Upper lobe of left lung (tissue), 6 donors: ENCODE measurements around the gene PIM1. TPM values are rescaled to one million over a fixed set of nuclear protein-coding genes. Genes with fewer than 3 reads are reported as not detected.
A peak's percentile ranks its signal among the peaks of the same experiment; 100 is the strongest.

Experiments
- ATAC-seq, 2 donors: fragments of 200-7000 bp; cut with Tn5 transposase; one replicate each; pipeline ENCODE4 v1.9.1; 2022; ENCODE audit warnings: mild to moderate bottlenecking in 2 of 2, moderate library complexity in 2 of 2; ENCODE audit not compliant: low FRiP score in 2 of 2
- DNase-seq, 2 donors: peaks; one replicate each; pipeline ENCODE4 v3.0.0-alpha.2; 2019 to 2020
- H3K27ac ChIP-seq, 4 donors: fragments of 200-600 bp; sonication (generic); one replicate each; pipeline ENCODE4 v1.5.1; 2016 to 2019
- H3K27me3 ChIP-seq, 4 donors: fragments of 200-600 bp; sonication (generic); one replicate each; pipeline ENCODE4 v1.5.1; 2017 to 2019
- H3K36me3 ChIP-seq, 4 donors: fragments of 200-600 bp; sonication (generic); one replicate each; pipeline ENCODE4 v1.5.1; 2016 to 2019
- H3K4me1 ChIP-seq, 4 donors: fragments of 200-600 bp; sonication (generic); one replicate each; pipeline ENCODE4 v1.5.1; 2018 to 2019
- H3K4me3 ChIP-seq, 4 donors: fragments of 200-600 bp; sonication (generic); one replicate each; pipeline ENCODE4 v1.5.1; 2017 to 2019; ENCODE audit warnings: mild to moderate bottlenecking in 2 of 4, moderate library complexity in 1 of 4
- H3K9me3 ChIP-seq, 4 donors: fragments of 200-600 bp; sonication (generic); one replicate each; pipeline ENCODE4 v1.5.1; 2018 to 2019
- EP300 ChIP-seq, 4 donors: sonication (generic); formaldehyde crosslinking; IDR thresholded peaks; one replicate each; pipeline ENCODE4 v1.5.1; 2017; ENCODE audit warnings: antibody characterized with exemption in 4 of 4, control low read depth in 2 of 4
- POLR2A ChIP-seq, 4 donors: fragments of 450-650 bp; IDR thresholded peaks; one replicate each; pipeline ENCODE4 v1.5.1; 2016 to 2017; ENCODE audit warnings: antibody characterized with exemption in 4 of 4, mild to moderate bottlenecking in 2 of 4
- POLR2AphosphoS5 ChIP-seq, 2 donors: sonication (generic); formaldehyde crosslinking; IDR thresholded peaks; one replicate each; pipeline ENCODE4 v1.5.1; 2017; ENCODE audit warnings: antibody characterized with exemption in 2 of 2
- WGBS, 2 donors: methylation state at CpG; one replicate each; pipeline ENCODE4 v1.1.5; 2017 to 2018; 5-methylcytosine and 5-hydroxymethylcytosine counted together
- total RNA-seq, 6 donors: library from RNA; depleted of rRNA in 4 of 6; stranded (reverse); fragments of >200 nt in 4 of 6; gene quantifications; one replicate each; pipeline versions ENCODE4 v1.1.0 to v1.2.1, GENCODE V29; 2016 to 2021
- TF ChIP-seq, protein P1 (sequence below), 6 experiments: fragments of 450-650 bp in 4 of 6; fragments of 200-600 bp in 2 of 6; sonication (generic) in 2 of 6; IDR thresholded peaks; one replicate each; pipeline ENCODE4 v1.5.1; 2016 to 2019; ENCODE audit warnings: antibody characterized with exemption in 6 of 6
- donor health status: DM: no; HTN: no; CAD: no; lungs with moderate emphysema.
- donor health status: DM: no; HTN: yes; CAD: no; lungs with severe emphysema.

The PIM1 gene
- total RNA-seq, 6 donors from 2014 or later = 26.9 to 80.9 (median 36.0) TPM

DNA sequence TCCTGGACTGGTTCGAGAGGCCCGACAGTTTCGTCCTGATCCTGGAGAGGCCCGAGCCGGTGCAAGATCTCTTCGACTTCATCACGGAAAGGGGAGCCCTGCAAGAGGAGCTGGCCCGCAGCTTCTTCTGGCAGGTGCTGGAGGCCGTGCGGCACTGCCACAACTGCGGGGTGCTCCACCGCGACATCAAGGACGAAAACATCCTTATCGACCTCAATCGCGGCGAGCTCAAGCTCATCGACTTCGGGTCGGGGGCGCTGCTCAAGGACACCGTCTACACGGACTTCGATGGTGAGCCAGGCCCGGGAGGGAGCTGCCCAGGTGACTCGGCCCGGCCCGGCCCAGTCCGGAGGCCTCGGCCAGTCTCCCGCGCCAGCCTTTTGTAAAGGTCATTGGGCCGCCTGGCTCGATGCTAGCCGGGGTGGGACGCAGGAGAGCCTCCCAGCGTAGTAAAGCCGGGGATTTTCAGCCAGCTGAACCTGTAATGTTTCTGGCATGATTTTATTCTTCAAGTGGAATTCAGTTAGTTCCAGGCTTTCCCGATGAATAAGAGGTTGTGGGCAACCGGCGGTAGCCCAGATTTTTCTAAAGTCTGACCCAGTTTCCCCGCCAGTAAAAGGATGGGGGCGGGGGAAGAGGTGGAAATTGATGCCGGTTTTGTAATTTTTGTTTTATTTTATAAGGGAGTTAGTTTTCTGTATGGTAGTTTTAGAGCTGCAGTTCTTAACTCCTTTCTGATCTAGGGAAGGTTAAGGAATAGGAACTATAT, 1.4 kb downstream of the PIM1 start:
- 1 to 4% methylated on average over 15 to 28 of the region's 45 CpGs for WGBS, 2 donors
- H3K4me3 ChIP-seq = peak overlapping the region; percentile 72 to 97 (median 94)
- H3K36me3 ChIP-seq = peaks cover 25 to 39% (median 37%) of the 10 kb centered on the region in 4 donors
- peak overlapping the region; percentile 90 to 94 (median 91) for H3K27ac ChIP-seq
- no peaks in the 10 kb centered on the region for H3K27me3 ChIP-seq
- ATAC-seq (peak in 1 of 2 donors; percentile 3), DNase-seq (peak; percentile 64 to 87)
- no peak for TF ChIP-seq POLR2AphosphoS5 (IDR thresholded peaks at IDR 0.05)
- TF ChIP-seq EP300 (IDR thresholded peaks at IDR 0.05) = no peak
- no peak for TF ChIP-seq POLR2A (IDR thresholded peaks at IDR 0.05)
- TF ChIP-seq, protein P1, sequence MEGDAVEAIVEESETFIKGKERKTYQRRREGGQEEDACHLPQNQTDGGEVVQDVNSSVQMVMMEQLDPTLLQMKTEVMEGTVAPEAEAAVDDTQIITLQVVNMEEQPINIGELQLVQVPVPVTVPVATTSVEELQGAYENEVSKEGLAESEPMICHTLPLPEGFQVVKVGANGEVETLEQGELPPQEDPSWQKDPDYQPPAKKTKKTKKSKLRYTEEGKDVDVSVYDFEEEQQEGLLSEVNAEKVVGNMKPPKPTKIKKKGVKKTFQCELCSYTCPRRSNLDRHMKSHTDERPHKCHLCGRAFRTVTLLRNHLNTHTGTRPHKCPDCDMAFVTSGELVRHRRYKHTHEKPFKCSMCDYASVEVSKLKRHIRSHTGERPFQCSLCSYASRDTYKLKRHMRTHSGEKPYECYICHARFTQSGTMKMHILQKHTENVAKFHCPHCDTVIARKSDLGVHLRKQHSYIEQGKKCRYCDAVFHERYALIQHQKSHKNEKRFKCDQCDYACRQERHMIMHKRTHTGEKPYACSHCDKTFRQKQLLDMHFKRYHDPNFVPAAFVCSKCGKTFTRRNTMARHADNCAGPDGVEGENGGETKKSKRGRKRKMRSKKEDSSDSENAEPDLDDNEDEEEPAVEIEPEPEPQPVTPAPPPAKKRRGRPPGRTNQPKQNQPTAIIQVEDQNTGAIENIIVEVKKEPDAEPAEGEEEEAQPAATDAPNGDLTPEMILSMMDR (IDR thresholded peaks at IDR 0.05) = no peak
- peaks cover 28 to 68% (median 48%) of the 10 kb centered on the region in 4 donors for H3K4me1 ChIP-seq
- no peaks in the 10 kb centered on the region for H3K9me3 ChIP-seq

DNA sequence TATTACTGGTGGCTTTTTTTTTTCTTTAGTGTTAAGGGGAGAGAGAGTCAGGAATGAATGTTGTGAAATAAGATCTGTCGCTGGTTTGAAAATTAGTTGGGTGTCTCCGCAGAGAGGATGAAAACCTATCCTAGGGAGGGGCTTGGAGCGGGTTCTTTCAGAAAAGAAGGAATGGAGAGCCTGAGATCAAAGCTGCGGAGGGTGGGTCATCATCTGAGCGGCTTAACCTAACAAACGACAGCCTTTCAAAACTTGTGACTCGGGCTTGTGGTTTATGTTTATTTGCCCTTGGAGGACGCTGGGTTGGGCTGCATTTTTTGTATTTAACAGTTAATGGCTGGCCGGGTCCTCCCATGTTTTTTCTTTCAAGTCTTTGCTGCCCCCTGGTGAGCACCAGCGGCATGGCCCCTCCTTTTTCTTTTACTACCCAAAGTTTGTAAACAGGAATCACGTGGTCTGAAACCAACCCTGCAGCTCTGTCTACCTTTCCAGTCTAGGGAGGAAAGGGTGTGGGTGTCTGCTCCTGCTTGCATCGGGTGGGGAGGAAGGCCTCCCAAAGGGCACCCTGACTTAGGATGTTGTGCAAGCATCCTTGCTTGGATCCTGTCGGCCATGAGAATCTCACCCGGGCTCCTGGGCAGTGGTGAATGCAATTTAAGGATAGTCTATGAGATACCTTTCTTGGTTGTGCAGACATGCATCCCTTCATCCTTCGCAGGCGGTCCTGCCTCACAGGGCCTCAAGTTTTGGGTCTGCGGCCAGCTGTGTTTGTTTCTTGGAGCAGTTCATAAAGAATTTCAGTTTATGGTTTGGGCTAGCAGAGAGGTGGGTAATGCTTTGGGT, 2.2 kb downstream of the PIM1 start:
- DNase-seq (peak in 1 of 2 donors; percentile 94), ATAC-seq (peak; percentile 49 to 74)
- Histone ChIP-seq H3K4me3 (peak overlapping the region; percentile 72 to 97 (median 94)), H3K4me1 (peaks cover 28 to 68% (median 48%) of the 10 kb centered on the region in 4 donors), H3K36me3 (peaks cover 25 to 39% (median 37%) of the 10 kb centered on the region in 4 donors), H3K27me3 (no peaks in the 10 kb centered on the region), H3K9me3 (no peaks in the 10 kb centered on the region), H3K27ac (peak overlapping the region; percentile 90 to 94 (median 91))
- TF ChIP-seq POLR2A (IDR thresholded peaks at IDR 0.05) (peak in 3 of 4 donors; percentile 28 to 67 (median 28)), POLR2AphosphoS5 (IDR thresholded peaks at IDR 0.05) (peak; percentile 41 to 54), EP300 (IDR thresholded peaks at IDR 0.05) (peak in 1 of 4 donors; percentile 25)
- TF ChIP-seq, protein P1 (IDR thresholded peaks at IDR 0.05) = peak; percentile 92 to 97 (median 96)
- 13% methylated on average over 17 of the region's 17 CpGs for WGBS, 2 donors

DNA sequence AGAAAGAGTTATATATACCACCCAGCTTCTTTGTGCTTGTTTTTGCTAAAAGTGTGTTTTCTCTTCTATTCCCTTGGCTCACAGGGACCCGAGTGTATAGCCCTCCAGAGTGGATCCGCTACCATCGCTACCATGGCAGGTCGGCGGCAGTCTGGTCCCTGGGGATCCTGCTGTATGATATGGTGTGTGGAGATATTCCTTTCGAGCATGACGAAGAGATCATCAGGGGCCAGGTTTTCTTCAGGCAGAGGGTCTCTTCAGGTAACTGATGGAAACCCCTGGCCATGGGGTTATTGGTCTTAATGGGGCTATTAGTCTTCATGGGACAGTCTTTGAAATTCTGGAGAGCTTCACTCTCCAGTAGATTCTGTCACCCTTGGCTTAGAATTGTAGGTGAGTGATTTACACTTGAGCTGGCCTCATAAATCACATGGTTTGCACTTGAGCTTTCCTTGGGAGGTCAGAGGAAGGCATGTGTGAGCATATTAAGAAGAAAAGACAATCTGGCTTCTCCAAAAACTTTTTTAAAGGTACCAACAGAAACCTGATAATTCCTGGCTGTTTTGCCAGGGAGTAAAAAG, 3.0 kb downstream of the PIM1 start:
- Histone ChIP-seq H3K27ac (peak overlapping the region; percentile 67 to 94 (median 90)), H3K4me1 (peaks cover 26 to 67% (median 47%) of the 10 kb centered on the region in 4 donors), H3K36me3 (peaks cover 25 to 39% (median 37%) of the 10 kb centered on the region in 4 donors), H3K27me3 (no peaks in the 10 kb centered on the region), H3K4me3 (peak overlapping the region in 3 of 4 donors; percentile 72 to 97 (median 93)), H3K9me3 (no peaks in the 10 kb centered on the region)
- TF ChIP-seq POLR2AphosphoS5 (IDR thresholded peaks at IDR 0.05) = no peak
- TF ChIP-seq EP300 (IDR thresholded peaks at IDR 0.05) = no peak
- no peak for TF ChIP-seq POLR2A (IDR thresholded peaks at IDR 0.05)
- WGBS, 2 donors = 87 to 92% methylated on average over 7 of the region's 7 CpGs
- no peak for DNase-seq
- ATAC-seq = no peak

DNA sequence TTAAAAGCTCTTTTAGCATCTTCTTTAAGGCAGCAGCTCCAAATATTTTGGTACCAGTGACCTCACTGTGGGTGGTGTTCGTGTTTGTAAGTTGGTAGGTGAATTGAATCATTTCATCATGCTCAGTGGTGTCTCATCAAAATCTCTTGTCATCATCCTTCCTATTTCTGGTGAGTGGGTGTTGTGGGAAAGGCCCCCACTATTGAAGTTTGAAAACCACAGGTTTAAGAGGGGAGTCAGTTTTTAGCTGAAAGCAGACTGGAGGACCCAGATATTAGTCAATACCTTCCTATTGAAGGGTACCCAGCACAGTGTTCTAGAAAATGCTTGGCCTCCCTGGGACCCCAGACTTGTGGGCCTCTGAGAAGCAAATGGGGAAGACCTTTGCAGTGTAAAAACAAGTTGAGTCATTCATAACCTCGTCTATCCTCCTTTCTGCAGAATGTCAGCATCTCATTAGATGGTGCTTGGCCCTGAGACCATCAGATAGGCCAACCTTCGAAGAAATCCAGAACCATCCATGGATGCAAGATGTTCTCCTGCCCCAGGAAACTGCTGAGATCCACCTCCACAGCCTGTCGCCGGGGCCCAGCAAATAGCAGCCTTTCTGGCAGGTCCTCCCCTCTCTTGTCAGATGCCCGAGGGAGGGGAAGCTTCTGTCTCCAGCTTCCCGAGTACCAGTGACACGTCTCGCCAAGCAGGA, 3.7 kb downstream of the PIM1 start:
- Histone ChIP-seq H3K4me3 (peak overlapping the region in 1 of 4 donors; percentile 97), H3K27me3 (no peaks in the 10 kb centered on the region), H3K36me3 (peaks cover 25 to 39% (median 37%) of the 10 kb centered on the region in 4 donors), H3K4me1 (peaks cover 20 to 61% (median 41%) of the 10 kb centered on the region in 4 donors), H3K27ac (peak overlapping the region; percentile 67 to 94 (median 90)), H3K9me3 (no peaks in the 10 kb centered on the region)
- TF ChIP-seq POLR2AphosphoS5 (IDR thresholded peaks at IDR 0.05) (no peak), POLR2A (IDR thresholded peaks at IDR 0.05) (no peak), EP300 (IDR thresholded peaks at IDR 0.05) (no peak)
- TF ChIP-seq, protein P1 (IDR thresholded peaks at IDR 0.05) = no peak
- 51 to 74% methylated on average over 9 of the region's 9 CpGs for WGBS, 2 donors
- DNase-seq = no peak
- ATAC-seq = no peak
